Choroid plexus epithelial cell (primary cell): Measurements from ENCODE around the gene GBF1.
"Not testable (repeated sequence)": the region's sequence is repeated elsewhere in the genome, so short reads cannot be mapped to it uniquely, and the experiment has no call there.

Experiments
- DNase-seq: peaks from one replicate; pipeline ENCODE4 v3.0.0-alpha.2; 2010; ENCODE audit warnings: low read depth
- H3K4me3 ChIP-seq: 2 replicates; pipeline ENCODE4 v1.5.1; 2011; ENCODE audit warnings: low read depth, mild to moderate bottlenecking, control low read depth, low read length, moderate library complexity
- CTCF ChIP-seq: conservative IDR thresholded peaks from 2 replicates; pipeline ENCODE4 v1.5.1; 2011; ENCODE audit warnings: low read depth, mild to moderate bottlenecking, control low read depth, inconsistent platforms, low read length, moderate library complexity

GBF1 gene

GRCh38 chr10:102302611-102303010, 57.3 kb downstream of the GBF1 start:
- no peak overlapping the region for H3K4me3 ChIP-seq
- no peak for TF ChIP-seq CTCF
- peak; percentile 55 for DNase-seq

- no peak for TF ChIP-seq CTCF
- no peak overlapping the region for H3K4me3 ChIP-seq
- no peak for DNase-seq
Measured at GRCh38 chr10:102306006-102306405, 60.7 kb downstream of the GBF1 start.

- DNase-seq = no peak
- TF ChIP-seq CTCF = no peak
- no peak overlapping the region for H3K4me3 ChIP-seq
Measured at GRCh38 chr10:102306710-102307109, 61.4 kb downstream of the GBF1 start.

GRCh38 chr10:102308318-102308717, 63.0 kb downstream of the GBF1 start:
- DNase-seq, H3K4me3 ChIP-seq: not testable (repeated sequence)

- no peak for DNase-seq
- TF ChIP-seq CTCF = no peak
- H3K4me3 ChIP-seq = no peak overlapping the region
Measured at GRCh38 chr10:102309236-102309635, 63.9 kb downstream of the GBF1 start.

- no peak for TF ChIP-seq CTCF
- H3K4me3 ChIP-seq = no peak overlapping the region
- DNase-seq = no peak
Measured at GRCh38 chr10:102309916-102310315, 64.6 kb downstream of the GBF1 start.

GRCh38 chr10:102310361-102311024, 65.2 kb downstream of the GBF1 start:
- no peak overlapping the region for H3K4me3 ChIP-seq
- DNase-seq = peak; percentile 74

More at GRCh38 chr10:102310361-102311024, 65.2 kb downstream of the GBF1 start:
- TF ChIP-seq CTCF = no peak
